WTC11 (cell line): ENCODE measurements around the gene SKAP1. TPM values are rescaled to one million over a fixed set of nuclear protein-coding genes. Genes with fewer than 3 reads are reported as not detected.

Experiments used
- ATAC-seq: fragments of 200-7000 bp; cut with Tn5 transposase; 2 replicates; pipeline ENCODE4 v1.10.0; 2021; ENCODE audit warnings: mild to moderate bottlenecking, moderate library complexity
- CTCF ChIA-PET: fragments of 300-600 bp; sonication (Branson Sonifier 250); formaldehyde crosslinking; loops from one replicate; lab custom pipeline; 2021; ENCODE audit warnings: antibody characterized with exemption; lab: Charles Lee
- POLR2A ChIA-PET: fragments of 350-600 bp; sonication (Branson Sonifier 250); formaldehyde crosslinking; loops from one replicate; lab custom pipeline; 2021; ENCODE audit warnings: antibody characterized with exemption; lab: Charles Lee
- DNase-seq: peaks from one replicate; pipeline ENCODE4 v3.0.0; 2021; ENCODE audit warnings: low spot score
- H3K27ac Mint-ChIP-seq: 2 replicates; pipeline ENCODE4 v1.8.0; 2021; ENCODE audit warnings: mixed read lengths
- H3K27me3 Mint-ChIP-seq: 2 replicates; pipeline ENCODE4 v1.8.0; 2021; ENCODE audit warnings: low read depth, mild to moderate bottlenecking, moderate library complexity, mixed read lengths
- H3K36me3 Mint-ChIP-seq: 2 replicates; pipeline ENCODE4 v1.8.0; 2021; ENCODE audit warnings: mixed read lengths
- H3K4me1 Mint-ChIP-seq: 2 replicates; pipeline ENCODE4 v1.8.0; 2022; ENCODE audit warnings: mixed read lengths
- H3K4me3 Mint-ChIP-seq: 2 replicates; pipeline ENCODE4 v1.8.0; 2021; ENCODE audit warnings: mild to moderate bottlenecking, moderate library complexity, mixed read lengths
- H3K9me3 Mint-ChIP-seq: 2 replicates; pipeline ENCODE4 v1.8.0; 2021; ENCODE audit warnings: mixed read lengths
- ARID4B ChIP-seq: sonication (generic); formaldehyde crosslinking; IDR thresholded peaks from 2 replicates; pipeline ENCODE4 v1.8.0; 2023; ENCODE audit warnings: missing genetic modification reagents, mild to moderate bottlenecking, borderline replicate concordance
- HMGA2 ChIP-seq: fragments of 250-450 bp; sonication (Bioruptor Pico); IDR thresholded peaks from 2 replicates; pipeline ENCODE4 v1.4.0; 2021; ENCODE audit warnings: mild to moderate bottlenecking, moderate library complexity
- IRF1 ChIP-seq: sonication (generic); formaldehyde crosslinking; IDR thresholded peaks from 2 replicates; pipeline ENCODE4 v1.8.0; 2023; ENCODE audit warnings: missing genetic modification reagents
- JAZF1 ChIP-seq: fragments of 250-450 bp; sonication (Bioruptor Pico); IDR thresholded peaks from 2 replicates; pipeline ENCODE4 v1.9.0; 2021; ENCODE audit warnings: moderate library complexity, mild to moderate bottlenecking, inconsistent platforms
- NR2C2 ChIP-seq: sonication (generic); formaldehyde crosslinking; IDR thresholded peaks from 2 replicates; pipeline ENCODE4 v1.8.0; 2022; ENCODE audit warnings: mild to moderate bottlenecking, missing genetic modification reagents
- NR3C1 ChIP-seq: sonication (generic); formaldehyde crosslinking; conservative IDR thresholded peaks from 2 replicates; pipeline ENCODE4 v1.8.1; 2023; ENCODE audit warnings: low read depth, mild to moderate bottlenecking, missing genetic modification reagents
- TCF7 ChIP-seq: sonication (generic); formaldehyde crosslinking; IDR thresholded peaks from 2 replicates; pipeline ENCODE4 v1.8.0; 2022; ENCODE audit warnings: mild to moderate bottlenecking, low read depth, missing genetic modification reagents, moderate library complexity
- TEAD1 ChIP-seq: sonication (generic); formaldehyde crosslinking; IDR thresholded peaks from 2 replicates; pipeline ENCODE4 v1.8.0; 2022; ENCODE audit warnings: mild to moderate bottlenecking, missing genetic modification reagents
- ZBTB21 ChIP-seq: sonication (generic); formaldehyde crosslinking; IDR thresholded peaks from 2 replicates; pipeline ENCODE4 v1.8.1; 2023; ENCODE audit warnings: mild to moderate bottlenecking, missing genetic modification reagents, borderline replicate concordance
- ZNF138 ChIP-seq: sonication (generic); formaldehyde crosslinking; conservative IDR thresholded peaks from 2 replicates; pipeline ENCODE4 v1.8.1; 2022; ENCODE audit warnings: mild to moderate bottlenecking, moderate library complexity, missing genetic modification reagents
- total RNA-seq: library from RNA; stranded (reverse); gene quantifications from 3 replicates; pipeline ENCODE4 v1.2.3, GENCODE V29; 2021
- TF ChIP-seq, protein P1 (sequence below): sonication (generic); formaldehyde crosslinking; IDR thresholded peaks from 2 replicates; pipeline ENCODE4 v1.8.1; 2023; ENCODE audit warnings: mild to moderate bottlenecking, missing genetic modification reagents, moderate library complexity
- TF ChIP-seq, protein P2 (sequence below): sonication (generic); formaldehyde crosslinking; IDR thresholded peaks from 2 replicates; pipeline ENCODE4 v1.8.0; 2022; ENCODE audit warnings: mild to moderate bottlenecking, missing genetic modification reagents
- TF ChIP-seq, protein P3 (sequence below): sonication (generic); formaldehyde crosslinking; IDR thresholded peaks from 2 replicates; pipeline ENCODE4 v1.8.1; 2022; ENCODE audit warnings: mild to moderate bottlenecking, moderate library complexity, missing genetic modification reagents
- TF ChIP-seq, protein P4 (sequence below): fragments of 250-450 bp; sonication (Bioruptor Pico); IDR thresholded peaks from 2 replicates; pipeline ENCODE4 v1.9.0; 2021; ENCODE audit warnings: mild to moderate bottlenecking
- TF ChIP-seq, protein P5 (sequence below): sonication (generic); formaldehyde crosslinking; IDR thresholded peaks from 2 replicates; pipeline ENCODE4 v1.8.0; 2022; ENCODE audit warnings: missing genetic modification reagents
- TF ChIP-seq, protein P6 (sequence below): fragments of 200-600 bp; IDR thresholded peaks from 2 replicates; pipeline ENCODE4 v1.8.0; 2022; ENCODE audit warnings: antibody characterized with exemption

Gene SKAP1
- total RNA-seq, 1 experiment from 2014 or later: not detected

DNA sequence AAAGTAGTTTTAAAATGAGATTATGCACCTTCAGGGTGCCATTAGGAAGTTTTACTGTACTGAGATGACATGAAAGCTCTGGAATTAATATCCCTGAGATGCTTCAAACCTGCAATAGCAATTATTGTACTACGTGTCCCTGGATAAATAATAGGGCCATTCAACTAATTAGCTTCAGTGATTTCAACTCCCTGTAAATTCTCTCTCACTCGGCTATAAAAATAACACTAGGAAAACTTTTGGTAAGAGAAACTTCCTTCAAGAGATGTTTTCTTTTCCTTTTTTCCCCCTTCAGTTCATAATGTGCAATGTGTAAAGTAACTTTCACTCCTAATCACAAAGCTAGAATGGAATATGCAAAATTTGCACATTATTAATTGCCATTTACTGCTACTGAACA, 176.0 kb downstream of the SKAP1 start:
- ChIA-PET CTCF (interaction anchor here (1.4 to 3.2 kb wide), 3 partner anchors 9 to 15 kb away, joined by 3 to 9 read pairs (median 7); no protein-coding TSS in a partner anchor), POLR2A (no interaction called here)
- DNase-seq: no peak
- H3K27me3 Mint-ChIP-seq: peaks cover 11% of the 10 kb centered on the region
- no peak overlapping the region for H3K27ac Mint-ChIP-seq
- no peak overlapping the region for H3K4me3 Mint-ChIP-seq
- H3K36me3 Mint-ChIP-seq: no peaks in the 10 kb centered on the region
- no peak for ATAC-seq
- TF ChIP-seq, protein P1, sequence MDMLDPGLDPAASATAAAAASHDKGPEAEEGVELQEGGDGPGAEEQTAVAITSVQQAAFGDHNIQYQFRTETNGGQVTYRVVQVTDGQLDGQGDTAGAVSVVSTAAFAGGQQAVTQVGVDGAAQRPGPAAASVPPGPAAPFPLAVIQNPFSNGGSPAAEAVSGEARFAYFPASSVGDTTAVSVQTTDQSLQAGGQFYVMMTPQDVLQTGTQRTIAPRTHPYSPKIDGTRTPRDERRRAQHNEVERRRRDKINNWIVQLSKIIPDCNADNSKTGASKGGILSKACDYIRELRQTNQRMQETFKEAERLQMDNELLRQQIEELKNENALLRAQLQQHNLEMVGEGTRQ (CRISPR knock-in tag): no peak
- TF ChIP-seq, protein P2, sequence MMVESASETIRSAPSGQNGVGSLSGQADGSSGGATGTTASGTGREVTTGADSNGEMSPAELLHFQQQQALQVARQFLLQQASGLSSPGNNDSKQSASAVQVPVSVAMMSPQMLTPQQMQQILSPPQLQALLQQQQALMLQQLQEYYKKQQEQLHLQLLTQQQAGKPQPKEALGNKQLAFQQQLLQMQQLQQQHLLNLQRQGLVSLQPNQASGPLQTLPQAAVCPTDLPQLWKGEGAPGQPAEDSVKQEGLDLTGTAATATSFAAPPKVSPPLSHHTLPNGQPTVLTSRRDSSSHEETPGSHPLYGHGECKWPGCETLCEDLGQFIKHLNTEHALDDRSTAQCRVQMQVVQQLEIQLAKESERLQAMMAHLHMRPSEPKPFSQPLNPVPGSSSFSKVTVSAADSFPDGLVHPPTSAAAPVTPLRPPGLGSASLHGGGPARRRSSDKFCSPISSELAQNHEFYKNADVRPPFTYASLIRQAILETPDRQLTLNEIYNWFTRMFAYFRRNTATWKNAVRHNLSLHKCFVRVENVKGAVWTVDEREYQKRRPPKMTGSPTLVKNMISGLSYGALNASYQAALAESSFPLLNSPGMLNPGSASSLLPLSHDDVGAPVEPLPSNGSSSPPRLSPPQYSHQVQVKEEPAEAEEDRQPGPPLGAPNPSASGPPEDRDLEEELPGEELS (CRISPR knock-in tag): no peak
- TF ChIP-seq, protein P3, sequence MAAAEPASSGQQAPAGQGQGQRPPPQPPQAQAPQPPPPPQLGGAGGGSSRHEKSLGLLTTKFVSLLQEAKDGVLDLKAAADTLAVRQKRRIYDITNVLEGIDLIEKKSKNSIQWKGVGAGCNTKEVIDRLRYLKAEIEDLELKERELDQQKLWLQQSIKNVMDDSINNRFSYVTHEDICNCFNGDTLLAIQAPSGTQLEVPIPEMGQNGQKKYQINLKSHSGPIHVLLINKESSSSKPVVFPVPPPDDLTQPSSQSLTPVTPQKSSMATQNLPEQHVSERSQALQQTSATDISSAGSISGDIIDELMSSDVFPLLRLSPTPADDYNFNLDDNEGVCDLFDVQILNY (CRISPR knock-in tag): no peak
- TF ChIP-seq HMGA2 (no peak), NR2C2 (CRISPR knock-in tag) (no peak), ARID4B (CRISPR knock-in tag) (no peak), JAZF1 (CRISPR knock-in tag) (no peak), IRF1 (CRISPR knock-in tag) (no peak), TEAD1 (no peak), ZNF138 (no peak), TCF7 (CRISPR knock-in tag) (no peak), ZBTB21 (CRISPR knock-in tag) (no peak), NR3C1 (CRISPR knock-in tag) (no peak)
- TF ChIP-seq, protein P4, sequence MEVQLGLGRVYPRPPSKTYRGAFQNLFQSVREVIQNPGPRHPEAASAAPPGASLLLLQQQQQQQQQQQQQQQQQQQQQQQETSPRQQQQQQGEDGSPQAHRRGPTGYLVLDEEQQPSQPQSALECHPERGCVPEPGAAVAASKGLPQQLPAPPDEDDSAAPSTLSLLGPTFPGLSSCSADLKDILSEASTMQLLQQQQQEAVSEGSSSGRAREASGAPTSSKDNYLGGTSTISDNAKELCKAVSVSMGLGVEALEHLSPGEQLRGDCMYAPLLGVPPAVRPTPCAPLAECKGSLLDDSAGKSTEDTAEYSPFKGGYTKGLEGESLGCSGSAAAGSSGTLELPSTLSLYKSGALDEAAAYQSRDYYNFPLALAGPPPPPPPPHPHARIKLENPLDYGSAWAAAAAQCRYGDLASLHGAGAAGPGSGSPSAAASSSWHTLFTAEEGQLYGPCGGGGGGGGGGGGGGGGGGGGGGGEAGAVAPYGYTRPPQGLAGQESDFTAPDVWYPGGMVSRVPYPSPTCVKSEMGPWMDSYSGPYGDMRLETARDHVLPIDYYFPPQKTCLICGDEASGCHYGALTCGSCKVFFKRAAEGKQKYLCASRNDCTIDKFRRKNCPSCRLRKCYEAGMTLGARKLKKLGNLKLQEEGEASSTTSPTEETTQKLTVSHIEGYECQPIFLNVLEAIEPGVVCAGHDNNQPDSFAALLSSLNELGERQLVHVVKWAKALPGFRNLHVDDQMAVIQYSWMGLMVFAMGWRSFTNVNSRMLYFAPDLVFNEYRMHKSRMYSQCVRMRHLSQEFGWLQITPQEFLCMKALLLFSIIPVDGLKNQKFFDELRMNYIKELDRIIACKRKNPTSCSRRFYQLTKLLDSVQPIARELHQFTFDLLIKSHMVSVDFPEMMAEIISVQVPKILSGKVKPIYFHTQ (CRISPR knock-in tag): no peak
- TF ChIP-seq, protein P5, sequence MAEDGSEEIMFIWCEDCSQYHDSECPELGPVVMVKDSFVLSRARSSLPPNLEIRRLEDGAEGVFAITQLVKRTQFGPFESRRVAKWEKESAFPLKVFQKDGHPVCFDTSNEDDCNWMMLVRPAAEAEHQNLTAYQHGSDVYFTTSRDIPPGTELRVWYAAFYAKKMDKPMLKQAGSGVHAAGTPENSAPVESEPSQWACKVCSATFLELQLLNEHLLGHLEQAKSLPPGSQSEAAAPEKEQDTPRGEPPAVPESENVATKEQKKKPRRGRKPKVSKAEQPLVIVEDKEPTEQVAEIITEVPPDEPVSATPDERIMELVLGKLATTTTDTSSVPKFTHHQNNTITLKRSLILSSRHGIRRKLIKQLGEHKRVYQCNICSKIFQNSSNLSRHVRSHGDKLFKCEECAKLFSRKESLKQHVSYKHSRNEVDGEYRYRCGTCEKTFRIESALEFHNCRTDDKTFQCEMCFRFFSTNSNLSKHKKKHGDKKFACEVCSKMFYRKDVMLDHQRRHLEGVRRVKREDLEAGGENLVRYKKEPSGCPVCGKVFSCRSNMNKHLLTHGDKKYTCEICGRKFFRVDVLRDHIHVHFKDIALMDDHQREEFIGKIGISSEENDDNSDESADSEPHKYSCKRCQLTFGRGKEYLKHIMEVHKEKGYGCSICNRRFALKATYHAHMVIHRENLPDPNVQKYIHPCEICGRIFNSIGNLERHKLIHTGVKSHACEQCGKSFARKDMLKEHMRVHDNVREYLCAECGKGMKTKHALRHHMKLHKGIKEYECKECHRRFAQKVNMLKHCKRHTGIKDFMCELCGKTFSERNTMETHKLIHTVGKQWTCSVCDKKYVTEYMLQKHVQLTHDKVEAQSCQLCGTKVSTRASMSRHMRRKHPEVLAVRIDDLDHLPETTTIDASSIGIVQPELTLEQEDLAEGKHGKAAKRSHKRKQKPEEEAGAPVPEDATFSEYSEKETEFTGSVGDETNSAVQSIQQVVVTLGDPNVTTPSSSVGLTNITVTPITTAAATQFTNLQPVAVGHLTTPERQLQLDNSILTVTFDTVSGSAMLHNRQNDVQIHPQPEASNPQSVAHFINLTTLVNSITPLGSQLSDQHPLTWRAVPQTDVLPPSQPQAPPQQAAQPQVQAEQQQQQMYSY: no peak
- TF ChIP-seq, protein P6, sequence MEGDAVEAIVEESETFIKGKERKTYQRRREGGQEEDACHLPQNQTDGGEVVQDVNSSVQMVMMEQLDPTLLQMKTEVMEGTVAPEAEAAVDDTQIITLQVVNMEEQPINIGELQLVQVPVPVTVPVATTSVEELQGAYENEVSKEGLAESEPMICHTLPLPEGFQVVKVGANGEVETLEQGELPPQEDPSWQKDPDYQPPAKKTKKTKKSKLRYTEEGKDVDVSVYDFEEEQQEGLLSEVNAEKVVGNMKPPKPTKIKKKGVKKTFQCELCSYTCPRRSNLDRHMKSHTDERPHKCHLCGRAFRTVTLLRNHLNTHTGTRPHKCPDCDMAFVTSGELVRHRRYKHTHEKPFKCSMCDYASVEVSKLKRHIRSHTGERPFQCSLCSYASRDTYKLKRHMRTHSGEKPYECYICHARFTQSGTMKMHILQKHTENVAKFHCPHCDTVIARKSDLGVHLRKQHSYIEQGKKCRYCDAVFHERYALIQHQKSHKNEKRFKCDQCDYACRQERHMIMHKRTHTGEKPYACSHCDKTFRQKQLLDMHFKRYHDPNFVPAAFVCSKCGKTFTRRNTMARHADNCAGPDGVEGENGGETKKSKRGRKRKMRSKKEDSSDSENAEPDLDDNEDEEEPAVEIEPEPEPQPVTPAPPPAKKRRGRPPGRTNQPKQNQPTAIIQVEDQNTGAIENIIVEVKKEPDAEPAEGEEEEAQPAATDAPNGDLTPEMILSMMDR: no peak
- H3K4me1 Mint-ChIP-seq: peaks cover 22% of the 10 kb centered on the region
- no peaks in the 10 kb centered on the region for H3K9me3 Mint-ChIP-seq
